ENCODE data around the gene GALNT9.
"Not testable (repeated sequence)": the region's sequence is repeated elsewhere in the genome, so short reads cannot be mapped to it uniquely, and the experiment has no call there.

GALNT9 gene

GRCh38 chr12:132305991-132306884 is 23.2 kb downstream of the GALNT9 start:
- ATAC-seq, result peak; percentile 17; the same call in 1 of the 3 replicates
- TF ChIP-seq PATZ1 (CRISPR knock-in tag; IDR thresholded peaks at IDR 0.05; ENCODE audit: borderline replicate concordance) (no peak), ISL1 (CRISPR knock-in tag; IDR thresholded peaks at IDR 0.05) (no peak)

DNA sequence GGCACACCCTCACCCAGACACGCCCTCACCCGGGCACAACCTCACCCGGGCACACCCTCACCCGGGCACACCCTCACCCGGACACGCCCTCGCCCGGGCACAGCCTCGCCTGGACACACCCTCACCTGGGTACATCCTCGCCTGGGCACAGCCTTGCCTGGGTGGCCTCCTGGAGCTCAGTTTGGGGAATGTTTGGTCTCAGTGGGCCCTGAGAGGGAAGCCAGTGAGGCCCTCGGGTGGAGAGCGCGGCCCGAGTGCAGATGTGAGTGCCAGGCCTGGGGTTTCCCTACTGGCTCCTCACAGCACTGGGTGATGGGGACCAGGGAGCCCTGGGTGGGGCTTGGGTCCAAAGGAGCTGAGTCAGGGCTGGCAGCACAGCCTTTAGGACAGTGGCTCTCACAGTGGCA is 23.8 kb downstream of the GALNT9 start:
- no peak for ATAC-seq
- TF ChIP-seq, protein P1, sequence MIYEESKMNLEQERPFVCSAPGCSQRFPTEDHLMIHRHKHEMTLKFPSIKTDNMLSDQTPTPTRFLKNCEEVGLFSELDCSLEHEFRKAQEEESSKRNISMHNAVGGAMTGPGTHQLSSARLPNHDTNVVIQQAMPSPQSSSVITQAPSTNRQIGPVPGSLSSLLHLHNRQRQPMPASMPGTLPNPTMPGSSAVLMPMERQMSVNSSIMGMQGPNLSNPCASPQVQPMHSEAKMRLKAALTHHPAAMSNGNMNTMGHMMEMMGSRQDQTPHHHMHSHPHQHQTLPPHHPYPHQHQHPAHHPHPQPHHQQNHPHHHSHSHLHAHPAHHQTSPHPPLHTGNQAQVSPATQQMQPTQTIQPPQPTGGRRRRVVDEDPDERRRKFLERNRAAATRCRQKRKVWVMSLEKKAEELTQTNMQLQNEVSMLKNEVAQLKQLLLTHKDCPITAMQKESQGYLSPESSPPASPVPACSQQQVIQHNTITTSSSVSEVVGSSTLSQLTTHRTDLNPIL (CRISPR knock-in tag; IDR thresholded peaks at IDR 0.05; ENCODE audit: low read depth), result no peak
- TF ChIP-seq BACH2 (CRISPR knock-in tag; IDR thresholded peaks at IDR 0.05; ENCODE audit: borderline replicate concordance) (no peak), GLIS3 (CRISPR knock-in tag; IDR thresholded peaks at IDR 0.05) (no peak), ZFP30 (CRISPR knock-in tag; IDR thresholded peaks at IDR 0.05) (no peak), ARNTL (CRISPR knock-in tag; IDR thresholded peaks at IDR 0.05; ENCODE audit: borderline replicate concordance, low read depth) (no peak), ZNF70 (CRISPR knock-in tag; IDR thresholded peaks at IDR 0.05) (no peak), SNAI2 (CRISPR knock-in tag; IDR thresholded peaks at IDR 0.05) (no peak), PPARA (CRISPR knock-in tag; IDR thresholded peaks at IDR 0.05; ENCODE audit: borderline replicate concordance) (no peak), RARB (CRISPR knock-in tag; IDR thresholded peaks at IDR 0.05) (no peak), TOX (CRISPR knock-in tag; IDR thresholded peaks at IDR 0.05; ENCODE audit: borderline replicate concordance) (no peak), ZNF565 (CRISPR knock-in tag; conservative IDR thresholded peaks at IDR 0.05; ENCODE audit: low read depth) (no peak), PATZ1 (CRISPR knock-in tag; IDR thresholded peaks at IDR 0.05; ENCODE audit: borderline replicate concordance) (no peak), ZFP3 (CRISPR knock-in tag; IDR thresholded peaks at IDR 0.05) (no peak), ISL1 (CRISPR knock-in tag; IDR thresholded peaks at IDR 0.05) (no peak)
- TF ChIP-seq, protein P2, sequence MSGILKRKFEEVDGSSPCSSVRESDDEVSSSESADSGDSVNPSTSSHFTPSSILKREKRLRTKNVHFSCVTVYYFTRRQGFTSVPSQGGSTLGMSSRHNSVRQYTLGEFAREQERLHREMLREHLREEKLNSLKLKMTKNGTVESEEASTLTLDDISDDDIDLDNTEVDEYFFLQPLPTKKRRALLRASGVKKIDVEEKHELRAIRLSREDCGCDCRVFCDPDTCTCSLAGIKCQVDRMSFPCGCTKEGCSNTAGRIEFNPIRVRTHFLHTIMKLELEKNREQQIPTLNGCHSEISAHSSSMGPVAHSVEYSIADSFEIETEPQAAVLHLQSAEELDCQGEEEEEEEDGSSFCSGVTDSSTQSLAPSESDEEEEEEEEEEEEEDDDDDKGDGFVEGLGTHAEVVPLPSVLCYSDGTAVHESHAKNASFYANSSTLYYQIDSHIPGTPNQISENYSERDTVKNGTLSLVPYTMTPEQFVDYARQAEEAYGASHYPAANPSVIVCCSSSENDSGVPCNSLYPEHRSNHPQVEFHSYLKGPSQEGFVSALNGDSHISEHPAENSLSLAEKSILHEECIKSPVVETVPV (CRISPR knock-in tag; IDR thresholded peaks at IDR 0.05), result no peak
- TF ChIP-seq, protein P3, sequence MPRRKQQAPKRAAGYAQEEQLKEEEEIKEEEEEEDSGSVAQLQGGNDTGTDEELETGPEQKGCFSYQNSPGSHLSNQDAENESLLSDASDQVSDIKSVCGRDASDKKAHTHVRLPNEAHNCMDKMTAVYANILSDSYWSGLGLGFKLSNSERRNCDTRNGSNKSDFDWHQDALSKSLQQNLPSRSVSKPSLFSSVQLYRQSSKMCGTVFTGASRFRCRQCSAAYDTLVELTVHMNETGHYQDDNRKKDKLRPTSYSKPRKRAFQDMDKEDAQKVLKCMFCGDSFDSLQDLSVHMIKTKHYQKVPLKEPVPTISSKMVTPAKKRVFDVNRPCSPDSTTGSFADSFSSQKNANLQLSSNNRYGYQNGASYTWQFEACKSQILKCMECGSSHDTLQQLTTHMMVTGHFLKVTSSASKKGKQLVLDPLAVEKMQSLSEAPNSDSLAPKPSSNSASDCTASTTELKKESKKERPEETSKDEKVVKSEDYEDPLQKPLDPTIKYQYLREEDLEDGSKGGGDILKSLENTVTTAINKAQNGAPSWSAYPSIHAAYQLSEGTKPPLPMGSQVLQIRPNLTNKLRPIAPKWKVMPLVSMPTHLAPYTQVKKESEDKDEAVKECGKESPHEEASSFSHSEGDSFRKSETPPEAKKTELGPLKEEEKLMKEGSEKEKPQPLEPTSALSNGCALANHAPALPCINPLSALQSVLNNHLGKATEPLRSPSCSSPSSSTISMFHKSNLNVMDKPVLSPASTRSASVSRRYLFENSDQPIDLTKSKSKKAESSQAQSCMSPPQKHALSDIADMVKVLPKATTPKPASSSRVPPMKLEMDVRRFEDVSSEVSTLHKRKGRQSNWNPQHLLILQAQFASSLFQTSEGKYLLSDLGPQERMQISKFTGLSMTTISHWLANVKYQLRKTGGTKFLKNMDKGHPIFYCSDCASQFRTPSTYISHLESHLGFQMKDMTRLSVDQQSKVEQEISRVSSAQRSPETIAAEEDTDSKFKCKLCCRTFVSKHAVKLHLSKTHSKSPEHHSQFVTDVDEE (CRISPR knock-in tag; IDR thresholded peaks at IDR 0.05), result no peak

- not testable (repeated sequence) for ATAC-seq
Observed at GRCh38 chr12:132304866-132305265, 24.5 kb downstream of the GALNT9 start.

GRCh38 chr12:132303853-132304373 is 25.5 kb downstream of the GALNT9 start:
- ATAC-seq, result not testable (repeated sequence)
